Measurements from ENCODE around the gene PHF2. TPM values are rescaled to one million over a fixed set of nuclear protein-coding genes. Genes with fewer than 3 reads are reported as not detected.

The PHF2 gene
- total and polyA plus RNA-seq, 7 donors, result 10.9 to 31.9 (median 21.4) TPM

DNA sequence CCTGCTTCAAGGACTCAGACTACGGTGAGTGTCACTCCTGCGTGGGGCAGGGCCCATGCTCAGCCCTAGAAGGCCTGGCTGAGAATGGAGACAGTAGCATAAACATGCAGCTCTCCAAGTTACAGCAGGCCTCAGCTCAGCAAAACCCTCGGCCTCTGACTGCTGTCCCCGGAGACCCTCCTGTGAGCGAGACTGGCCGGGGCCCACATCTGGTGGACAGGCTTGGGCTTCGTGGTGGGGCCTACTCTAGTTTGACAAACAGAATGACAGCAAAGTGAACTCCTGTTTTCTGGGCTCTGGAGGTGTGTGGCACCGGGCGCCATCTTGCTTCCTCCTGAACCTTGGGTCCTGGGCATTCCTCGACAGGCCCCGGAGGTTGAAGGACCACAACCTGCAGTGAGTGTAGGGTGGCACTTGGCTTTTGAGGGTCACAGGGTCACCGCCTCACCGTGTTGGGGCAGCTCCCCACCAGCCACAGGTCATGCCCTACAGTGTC is 97.5 kb downstream of the PHF2 start:
- no peaks in the 10 kb centered on the region for H3K27me3 ChIP-seq
- no peak overlapping the region for H3K4me3 ChIP-seq
- 92 to 96% methylated on average over 13 of the region's 13 CpGs for WGBS, 2 donors
- peak; percentile 52 for DNase-seq
- no peak overlapping the region for H3K27ac ChIP-seq
- no peaks in the 10 kb centered on the region for H3K9me3 ChIP-seq
- peaks cover 14 to 54% (median 36%) of the 10 kb centered on the region in 4 donors for H3K36me3 ChIP-seq
- TF ChIP-seq, protein P1, sequence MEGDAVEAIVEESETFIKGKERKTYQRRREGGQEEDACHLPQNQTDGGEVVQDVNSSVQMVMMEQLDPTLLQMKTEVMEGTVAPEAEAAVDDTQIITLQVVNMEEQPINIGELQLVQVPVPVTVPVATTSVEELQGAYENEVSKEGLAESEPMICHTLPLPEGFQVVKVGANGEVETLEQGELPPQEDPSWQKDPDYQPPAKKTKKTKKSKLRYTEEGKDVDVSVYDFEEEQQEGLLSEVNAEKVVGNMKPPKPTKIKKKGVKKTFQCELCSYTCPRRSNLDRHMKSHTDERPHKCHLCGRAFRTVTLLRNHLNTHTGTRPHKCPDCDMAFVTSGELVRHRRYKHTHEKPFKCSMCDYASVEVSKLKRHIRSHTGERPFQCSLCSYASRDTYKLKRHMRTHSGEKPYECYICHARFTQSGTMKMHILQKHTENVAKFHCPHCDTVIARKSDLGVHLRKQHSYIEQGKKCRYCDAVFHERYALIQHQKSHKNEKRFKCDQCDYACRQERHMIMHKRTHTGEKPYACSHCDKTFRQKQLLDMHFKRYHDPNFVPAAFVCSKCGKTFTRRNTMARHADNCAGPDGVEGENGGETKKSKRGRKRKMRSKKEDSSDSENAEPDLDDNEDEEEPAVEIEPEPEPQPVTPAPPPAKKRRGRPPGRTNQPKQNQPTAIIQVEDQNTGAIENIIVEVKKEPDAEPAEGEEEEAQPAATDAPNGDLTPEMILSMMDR (IDR thresholded peaks at IDR 0.05), result no peak
- no peak for TF ChIP-seq POLR2A (IDR thresholded peaks at IDR 0.05)
- TF ChIP-seq EP300 (IDR thresholded peaks at IDR 0.05), result no peak
- TF ChIP-seq POLR2AphosphoS5 (IDR thresholded peaks at IDR 0.05), result no peak
- H3K4me1 ChIP-seq, result peaks cover 0 to 14% (median 0%) of the 10 kb centered on the region in 4 donors
- intact Hi-C loops (cut with DNase I), result no loop called here

DNA sequence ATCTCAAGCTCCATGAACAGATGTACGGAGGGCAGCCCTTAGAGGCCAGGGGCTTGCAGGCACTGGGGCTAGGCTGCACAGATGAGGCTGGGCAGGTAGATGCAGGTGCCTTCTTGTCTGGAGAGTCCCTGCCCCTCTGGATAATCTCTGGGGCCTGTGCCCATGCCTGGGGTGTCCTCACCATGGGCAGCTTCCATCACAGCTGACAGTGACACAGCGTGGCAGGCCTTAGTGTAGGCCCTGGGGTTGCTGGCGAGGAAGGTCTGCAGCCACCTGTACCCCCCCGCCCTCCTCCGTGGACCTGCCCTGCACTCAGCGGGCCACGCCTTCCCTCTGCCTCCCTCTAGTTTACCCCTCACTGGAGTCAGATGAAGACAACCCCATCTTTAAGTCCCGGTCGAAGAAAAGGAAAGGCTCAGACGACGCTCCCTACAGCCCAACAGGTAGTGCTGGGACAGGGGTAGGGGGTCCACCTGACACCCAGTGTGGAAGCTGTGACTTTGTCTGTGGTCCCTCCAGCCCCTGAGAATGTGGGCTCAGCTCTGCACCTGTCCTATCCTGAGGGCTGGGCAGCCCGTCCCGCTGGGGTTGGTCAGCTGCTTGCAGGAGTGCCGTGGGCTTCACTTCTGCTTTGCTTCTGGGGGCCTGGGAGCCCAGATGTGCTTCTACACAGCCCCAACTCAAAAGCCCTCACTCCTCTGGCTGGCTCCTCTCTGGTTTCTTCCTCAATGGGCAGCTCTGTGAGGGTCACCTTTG is 98.4 kb downstream of the PHF2 start:
- Histone ChIP-seq H3K4me3 (no peak overlapping the region), H3K9me3 (no peaks in the 10 kb centered on the region), H3K27me3 (no peaks in the 10 kb centered on the region), H3K36me3 (peaks cover 14 to 54% (median 36%) of the 10 kb centered on the region in 4 donors), H3K27ac (no peak overlapping the region), H3K4me1 (peaks cover 0 to 14% (median 0%) of the 10 kb centered on the region in 4 donors)
- TF ChIP-seq EP300 (IDR thresholded peaks at IDR 0.05), result no peak
- TF ChIP-seq POLR2AphosphoS5 (IDR thresholded peaks at IDR 0.05), result no peak
- TF ChIP-seq, protein P1 (IDR thresholded peaks at IDR 0.05), result no peak
- no peak for TF ChIP-seq POLR2A (IDR thresholded peaks at IDR 0.05)
- intact Hi-C loops (cut with DNase I), result no loop called here
- peak; percentile 57 for DNase-seq
- 94 to 95% methylated on average over 14 of the region's 14 CpGs for WGBS, 2 donors

DNA sequence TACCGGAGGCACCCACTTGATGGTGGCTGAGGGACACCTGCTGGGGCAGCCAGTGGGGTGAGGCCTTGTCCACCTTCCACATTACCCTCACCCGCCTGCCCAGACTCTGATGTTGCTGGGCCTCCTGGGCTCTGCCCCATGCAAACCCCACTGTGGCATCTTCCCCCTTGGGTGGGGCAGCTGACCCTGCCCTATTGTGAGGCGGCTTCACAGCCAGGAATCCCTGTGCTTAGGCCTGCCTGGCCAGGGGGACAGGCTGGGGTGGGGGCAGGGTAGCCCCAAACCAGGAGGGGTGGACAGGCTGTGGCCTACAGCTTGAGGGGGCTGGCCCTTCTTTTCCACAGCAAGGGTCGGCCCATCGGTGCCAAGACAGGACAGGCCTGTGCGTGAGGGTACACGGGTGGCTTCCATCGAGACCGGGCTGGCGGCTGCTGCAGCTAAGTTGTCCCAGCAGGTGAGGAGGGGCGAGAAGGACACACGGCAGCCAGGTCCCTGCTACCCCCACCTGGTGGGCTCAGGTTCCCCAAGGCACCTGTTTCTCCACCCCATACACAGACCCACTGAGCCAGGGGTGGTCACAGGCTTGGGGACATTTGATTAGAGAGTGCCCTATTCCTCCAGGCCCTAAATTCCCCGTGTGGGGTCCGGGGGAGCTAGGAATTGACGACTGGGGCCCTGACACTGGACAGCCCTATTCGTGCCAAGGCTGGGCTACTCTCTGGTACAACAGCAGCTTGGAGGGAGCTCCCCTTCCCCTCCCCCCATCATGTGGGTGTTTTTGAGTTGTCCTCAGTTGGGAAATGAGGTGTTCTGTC is 99.2 kb downstream of the PHF2 start:
- WGBS, 2 donors, result 94 to 96% methylated on average over 16 of the region's 16 CpGs
- no peaks in the 10 kb centered on the region for H3K9me3 ChIP-seq
- TF ChIP-seq EP300 (IDR thresholded peaks at IDR 0.05) (no peak), POLR2A (IDR thresholded peaks at IDR 0.05) (no peak), POLR2AphosphoS5 (IDR thresholded peaks at IDR 0.05) (no peak)
- TF ChIP-seq, protein P1 (IDR thresholded peaks at IDR 0.05), result no peak

DNA sequence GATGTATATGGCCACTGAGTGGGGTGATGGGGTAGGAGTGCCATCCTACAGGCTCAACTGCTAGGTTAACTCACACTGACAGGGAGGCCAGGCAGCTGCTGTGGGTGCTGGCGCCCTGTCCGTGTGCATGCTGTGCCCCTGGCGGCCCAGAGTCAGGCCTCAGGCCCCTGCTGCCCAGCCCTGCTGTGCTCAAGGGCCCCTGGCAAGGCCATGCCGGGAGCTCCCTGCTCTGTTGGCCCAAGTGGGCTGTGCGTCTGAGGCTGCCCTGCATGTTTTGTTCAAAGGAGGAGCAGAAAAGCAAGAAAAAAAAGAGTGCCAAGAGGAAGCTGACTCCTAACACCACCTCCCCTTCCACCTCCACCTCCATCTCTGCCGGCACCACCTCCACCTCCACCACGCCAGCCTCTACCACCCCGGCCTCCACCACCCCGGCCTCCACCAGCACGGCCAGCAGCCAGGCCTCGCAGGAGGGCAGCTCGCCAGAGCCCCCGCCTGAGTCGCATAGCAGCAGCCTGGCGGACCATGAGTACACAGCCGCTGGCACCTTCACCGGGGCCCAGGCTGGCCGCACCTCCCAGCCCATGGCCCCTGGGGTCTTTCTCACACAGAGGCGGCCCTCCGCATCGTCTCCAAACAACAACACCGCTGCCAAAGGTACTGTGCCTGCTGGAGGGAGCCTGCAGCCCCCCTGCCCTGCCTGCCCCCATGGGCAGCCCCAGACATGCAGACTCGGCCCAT is 100.1 kb downstream of the PHF2 start:
- Histone ChIP-seq H3K4me3 (no peak overlapping the region), H3K9me3 (no peaks in the 10 kb centered on the region), H3K36me3 (peaks cover 14 to 54% (median 36%) of the 10 kb centered on the region in 4 donors), H3K27me3 (no peaks in the 10 kb centered on the region), H3K4me1 (peaks cover 0 to 14% (median 0%) of the 10 kb centered on the region in 4 donors), H3K27ac (no peak overlapping the region)
- TF ChIP-seq POLR2AphosphoS5 (IDR thresholded peaks at IDR 0.05), result no peak
- TF ChIP-seq EP300 (IDR thresholded peaks at IDR 0.05), result no peak
- TF ChIP-seq, protein P1 (IDR thresholded peaks at IDR 0.05), result no peak
- TF ChIP-seq POLR2A (IDR thresholded peaks at IDR 0.05), result no peak
- WGBS, 2 donors, result 96% methylated on average over 23 of the region's 23 CpGs
- DNase-seq, result peak; percentile 61
- intact Hi-C loops (cut with DNase I), result no loop called here

More for the DNA sequence above, 99.2 kb downstream of the PHF2 start:
- Histone ChIP-seq H3K4me1 (peaks cover 0 to 14% (median 0%) of the 10 kb centered on the region in 4 donors), H3K4me3 (no peak overlapping the region), H3K27me3 (no peaks in the 10 kb centered on the region), H3K27ac (no peak overlapping the region), H3K36me3 (peaks cover 14 to 54% (median 36%) of the 10 kb centered on the region in 4 donors)
- intact Hi-C loops (cut with DNase I), result no loop called here
- DNase-seq, result peak; percentile 65

Measured in sigmoid colon (tissue), 7 donors.